HG03280 (cell line): ENCODE results near the gene LRRC43.

ENCODE experiments used
- ATAC-seq: cut with Tn5 transposase; IDR thresholded peaks from one replicate; pipeline ENCODE4 v1.9.1; 2021; ENCODE audit warnings: mild to moderate bottlenecking, moderate library complexity; ENCODE audit not compliant: unreplicated experiment

The LRRC43 gene

GRCh38 chr12:122182887-122183587 is at the start of gene LRRC43:
Gene LRRC43, plus strand, starts transcription at chr12:122183123. Its CDS starts 22 bp downstream, at chr12:122183145.
- ATAC-seq: no peak

DNA sequence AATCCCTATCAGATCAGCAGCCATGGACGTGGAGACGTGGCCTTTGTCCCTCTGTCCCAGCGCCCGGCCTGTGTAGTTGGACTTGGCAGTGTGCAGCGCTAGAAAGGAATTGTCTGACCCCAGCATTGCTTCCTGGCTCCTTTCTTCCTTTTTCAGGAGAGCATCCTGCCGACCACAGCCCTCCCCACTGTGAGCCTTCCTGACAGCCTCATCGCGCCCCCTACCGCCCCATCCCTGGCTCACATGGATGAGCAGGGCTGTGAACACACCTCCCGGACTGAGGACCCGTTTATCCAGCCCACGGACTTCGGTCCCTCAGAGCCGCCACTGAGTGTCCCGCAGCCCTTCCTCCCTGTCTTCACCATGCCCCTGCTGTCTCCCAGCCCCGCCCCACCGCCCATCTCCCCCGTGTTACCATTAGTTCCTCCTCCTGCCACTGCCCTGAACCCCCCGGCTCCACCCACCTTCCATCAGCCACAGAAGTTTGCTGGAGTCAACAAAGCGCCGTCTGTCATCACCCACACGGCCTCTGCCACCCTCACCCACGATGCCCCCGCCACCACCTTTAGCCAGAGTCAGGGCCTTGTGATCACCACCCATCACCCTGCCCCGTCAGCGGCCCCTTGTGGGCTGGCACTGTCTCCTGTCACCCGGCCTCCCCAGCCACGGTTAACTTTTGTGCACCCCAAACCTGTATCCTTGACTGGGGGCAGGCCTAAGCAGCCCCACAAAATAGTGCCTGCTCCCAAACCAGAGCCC is 49.6 kb upstream of the LRRC43 start:
- no peak for ATAC-seq

- ATAC-seq: no peak
Measured at GRCh38 chr12:122135437-122136031, 47.4 kb upstream of the LRRC43 start.

GRCh38 chr12:122137229-122137628 is 45.7 kb upstream of the LRRC43 start:
- no peak for ATAC-seq

GRCh38 chr12:122137681-122138080 is 45.2 kb upstream of the LRRC43 start:
- ATAC-seq: no peak

DNA sequence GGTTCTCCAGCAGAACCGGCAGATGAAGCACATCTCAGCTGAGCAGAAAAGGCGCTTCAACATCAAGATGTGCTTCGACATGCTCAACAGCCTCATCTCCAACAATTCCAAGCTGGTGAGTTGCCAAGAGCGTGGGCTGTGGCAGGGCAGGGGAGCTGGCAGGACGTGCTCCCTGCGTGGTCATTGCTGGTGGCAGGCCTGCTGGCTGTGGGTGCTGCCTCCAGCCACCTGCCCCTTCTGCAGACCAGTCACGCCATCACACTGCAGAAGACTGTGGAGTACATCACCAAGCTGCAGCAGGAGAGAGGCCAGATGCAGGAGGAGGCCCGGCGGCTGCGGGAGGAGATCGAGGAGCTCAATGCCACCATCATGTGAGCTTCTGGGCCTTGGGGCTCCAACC is 44.7 kb upstream of the LRRC43 start:
- ATAC-seq: no peak

GRCh38 chr12:122138616-122139015 is 44.3 kb upstream of the LRRC43 start:
- no peak for ATAC-seq

- ATAC-seq: no peak
Measured at GRCh38 chr12:122139266-122139665, 43.7 kb upstream of the LRRC43 start.

DNA sequence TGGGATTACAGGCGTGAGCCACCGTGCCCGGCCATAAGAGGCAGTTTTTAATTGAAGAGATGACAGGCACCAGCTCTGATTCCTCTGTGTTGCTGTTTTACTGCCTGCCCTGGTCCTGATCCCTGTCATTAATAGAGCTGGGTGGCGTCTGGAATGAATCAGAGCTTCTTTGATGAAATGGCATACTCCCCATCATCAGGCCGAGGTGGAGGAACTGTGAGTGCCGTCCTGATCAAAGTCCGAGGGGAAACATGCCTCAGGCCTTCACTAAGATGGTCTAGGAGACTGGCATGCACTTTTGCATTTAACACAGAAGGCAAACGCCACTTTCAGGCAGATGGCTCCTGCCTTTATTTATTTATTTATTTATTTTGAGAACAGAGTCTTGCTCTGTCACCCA is 43.0 kb upstream of the LRRC43 start:
- ATAC-seq: no peak

DNA sequence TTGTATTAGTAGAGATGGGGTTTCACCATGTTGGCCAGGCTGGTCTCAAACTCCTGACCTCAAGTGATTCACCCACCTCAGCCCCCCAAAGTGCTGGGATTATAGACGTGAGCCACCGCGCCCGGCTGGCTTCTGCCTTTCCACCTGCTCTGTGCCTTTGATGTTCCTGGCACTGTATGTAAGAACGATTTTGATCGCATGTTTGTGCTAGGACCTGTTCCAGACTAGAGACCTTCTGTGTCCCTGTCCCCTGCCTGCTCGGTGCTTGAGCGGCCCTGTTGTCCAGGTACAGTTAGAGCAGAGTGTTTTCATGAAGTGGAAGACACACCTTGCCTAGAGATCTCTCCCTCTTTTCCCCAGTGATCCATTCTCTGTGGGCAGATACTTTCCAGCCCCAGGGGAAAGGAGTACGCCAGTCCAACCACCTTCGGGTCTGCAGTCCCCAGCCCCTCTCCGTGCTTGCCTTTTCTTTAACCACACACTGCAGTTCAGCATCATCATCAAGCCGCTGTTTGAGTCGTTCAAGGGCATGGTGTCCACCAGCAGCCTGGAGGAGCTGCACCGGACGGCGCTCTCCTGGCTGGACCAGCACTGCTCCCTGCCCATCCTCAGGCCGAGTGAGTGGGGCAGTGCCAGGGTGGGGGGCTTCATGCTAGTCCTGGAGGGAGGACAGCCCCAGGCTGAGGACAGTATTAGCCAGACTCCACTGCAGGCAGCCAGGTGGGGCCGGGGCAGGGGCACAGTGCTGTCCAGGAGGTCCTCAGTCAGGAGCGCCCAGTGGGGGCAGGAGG is 42.3 kb upstream of the LRRC43 start:
- no peak for ATAC-seq

- ATAC-seq: no peak
Measured at GRCh38 chr12:122141911-122142725, 40.8 kb upstream of the LRRC43 start.

GRCh38 chr12:122142857-122143256 is 40.1 kb upstream of the LRRC43 start:
- ATAC-seq: no peak

DNA sequence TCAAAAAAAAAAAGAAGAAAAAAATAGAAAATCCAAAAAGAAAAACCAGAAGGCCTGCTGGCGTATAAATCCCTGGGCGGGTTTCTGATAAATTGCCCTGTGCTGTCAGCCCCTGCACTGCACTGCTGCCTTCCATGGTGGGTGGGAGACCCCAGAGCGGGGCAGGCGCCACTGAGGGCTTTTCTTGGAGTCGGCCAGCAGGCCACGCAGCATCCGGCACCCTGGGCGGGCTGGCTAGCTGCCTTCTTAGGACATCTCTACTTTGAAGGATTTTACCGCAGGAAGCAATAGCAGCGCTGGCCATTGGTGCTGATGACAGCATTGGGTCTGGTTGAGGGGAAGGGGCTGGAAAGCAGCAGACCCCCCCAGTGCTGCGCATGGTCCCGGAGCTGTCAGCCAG is 38.0 kb upstream of the LRRC43 start:
- no peak for ATAC-seq

DNA sequence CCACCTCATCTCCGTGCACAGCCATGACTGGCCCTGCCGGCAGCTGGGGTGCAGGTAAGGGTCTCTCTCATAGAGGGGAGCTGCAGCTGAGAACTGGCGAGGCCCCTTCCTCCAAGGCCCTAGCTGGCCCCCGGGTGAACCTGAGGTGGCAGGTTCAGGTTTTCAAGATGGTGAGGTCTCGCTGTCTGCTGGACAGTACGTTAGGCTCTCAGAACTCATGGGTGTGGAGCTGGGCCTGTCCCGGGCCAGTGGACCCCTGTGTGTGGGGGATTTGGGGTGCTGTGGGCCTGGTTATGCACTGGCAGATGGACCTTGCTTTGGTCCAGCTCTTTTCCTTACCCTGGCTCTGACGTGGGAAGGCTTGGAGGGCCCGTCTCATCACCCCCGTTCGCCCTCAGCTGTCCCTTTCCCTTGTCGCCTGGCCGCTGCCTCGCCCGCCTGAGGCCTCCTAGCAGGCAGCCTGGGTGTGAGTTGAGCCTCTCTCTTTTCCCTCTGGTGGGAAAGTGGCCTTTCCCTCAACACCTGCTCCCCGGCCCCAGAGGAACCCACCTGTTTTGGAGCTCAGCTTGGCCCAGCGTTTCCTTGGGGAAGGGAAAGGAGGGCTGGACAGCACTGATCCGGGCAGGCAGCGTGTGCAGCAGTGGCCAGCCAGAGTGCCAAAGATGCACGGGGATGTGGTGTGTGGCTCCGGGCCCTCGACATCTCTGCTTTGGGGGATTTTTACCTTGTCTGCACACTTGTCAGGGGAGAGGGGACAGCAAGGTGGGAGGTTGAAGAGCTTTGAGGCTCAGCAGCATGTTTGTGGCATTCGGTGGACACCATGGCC is 37.2 kb upstream of the LRRC43 start:
- ATAC-seq: no peak

DNA sequence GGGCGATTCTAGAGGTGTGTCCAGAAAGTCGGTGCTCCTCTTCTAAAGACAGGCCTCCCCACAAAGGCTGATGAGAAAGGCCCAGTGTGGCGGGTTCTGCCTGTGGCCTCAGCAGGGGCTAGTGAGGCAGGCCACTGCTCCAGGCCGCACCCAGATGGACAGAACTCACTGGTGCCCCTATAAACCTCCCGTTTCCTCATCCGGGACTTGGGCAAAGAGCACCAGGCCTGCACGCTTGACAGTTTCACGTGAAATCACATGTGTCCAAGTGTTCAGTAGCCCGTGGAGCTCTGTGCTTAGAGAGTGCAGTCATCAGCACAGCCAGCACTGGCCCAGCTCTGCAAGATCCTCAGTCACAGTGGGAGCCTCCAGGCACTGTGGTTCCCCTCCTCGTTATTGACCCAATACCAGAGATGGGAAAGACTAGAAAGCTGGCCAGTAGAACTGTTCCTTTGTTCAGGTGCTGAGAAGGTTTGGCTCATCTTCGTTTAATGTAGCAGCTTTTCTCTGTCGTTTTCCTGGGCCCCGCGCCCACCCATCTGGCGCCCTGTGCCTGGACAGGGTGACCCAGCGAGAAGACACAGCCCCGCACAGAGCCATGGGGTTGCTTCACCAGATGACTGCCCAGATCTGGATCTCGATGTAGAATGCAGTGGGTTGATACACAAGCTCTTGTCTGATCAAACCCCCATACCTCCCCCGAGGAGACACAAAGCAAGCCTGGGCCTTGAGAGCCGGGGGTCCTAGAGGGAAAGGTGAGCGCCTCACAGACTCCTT is 35.2 kb upstream of the LRRC43 start:
- no peak for ATAC-seq

- no peak for ATAC-seq
Measured at GRCh38 chr12:122148657-122149056, 34.3 kb upstream of the LRRC43 start.

GRCh38 chr12:122150127-122150681 is 32.7 kb upstream of the LRRC43 start:
- no peak for ATAC-seq

DNA sequence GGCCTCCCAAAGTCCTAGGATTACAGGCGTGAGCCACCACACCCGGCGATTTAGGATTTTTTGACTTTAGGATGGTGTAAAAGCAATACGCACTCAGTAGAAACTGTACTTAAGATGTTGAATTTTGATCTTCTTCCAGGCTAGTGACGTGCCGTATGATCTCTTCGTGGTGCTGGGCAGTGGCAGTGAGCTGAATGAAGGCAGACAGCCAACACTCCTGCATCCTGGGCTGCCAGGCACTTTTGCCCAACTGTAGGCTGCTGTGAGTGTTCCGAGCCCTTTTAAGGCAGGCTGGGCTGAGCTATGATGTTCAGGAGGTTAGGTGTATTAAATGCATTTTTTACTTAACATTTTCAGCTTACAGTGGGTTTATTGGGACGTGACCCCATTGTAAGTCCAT is 30.2 kb upstream of the LRRC43 start:
- no peak for ATAC-seq
